NCI-H524 (cell line): ENCODE results near the gene PDXK.
"Not testable (repeated sequence)": the region's sequence is repeated elsewhere in the genome, so short reads cannot be mapped to it uniquely, and the experiment has no call there.

Experiments
- DNase-seq, 2 experiments: peaks; one replicate each; lab custom pipeline; 2025; lab: John Stamatoyannopoulos, UW

Gene PDXK

DNA sequence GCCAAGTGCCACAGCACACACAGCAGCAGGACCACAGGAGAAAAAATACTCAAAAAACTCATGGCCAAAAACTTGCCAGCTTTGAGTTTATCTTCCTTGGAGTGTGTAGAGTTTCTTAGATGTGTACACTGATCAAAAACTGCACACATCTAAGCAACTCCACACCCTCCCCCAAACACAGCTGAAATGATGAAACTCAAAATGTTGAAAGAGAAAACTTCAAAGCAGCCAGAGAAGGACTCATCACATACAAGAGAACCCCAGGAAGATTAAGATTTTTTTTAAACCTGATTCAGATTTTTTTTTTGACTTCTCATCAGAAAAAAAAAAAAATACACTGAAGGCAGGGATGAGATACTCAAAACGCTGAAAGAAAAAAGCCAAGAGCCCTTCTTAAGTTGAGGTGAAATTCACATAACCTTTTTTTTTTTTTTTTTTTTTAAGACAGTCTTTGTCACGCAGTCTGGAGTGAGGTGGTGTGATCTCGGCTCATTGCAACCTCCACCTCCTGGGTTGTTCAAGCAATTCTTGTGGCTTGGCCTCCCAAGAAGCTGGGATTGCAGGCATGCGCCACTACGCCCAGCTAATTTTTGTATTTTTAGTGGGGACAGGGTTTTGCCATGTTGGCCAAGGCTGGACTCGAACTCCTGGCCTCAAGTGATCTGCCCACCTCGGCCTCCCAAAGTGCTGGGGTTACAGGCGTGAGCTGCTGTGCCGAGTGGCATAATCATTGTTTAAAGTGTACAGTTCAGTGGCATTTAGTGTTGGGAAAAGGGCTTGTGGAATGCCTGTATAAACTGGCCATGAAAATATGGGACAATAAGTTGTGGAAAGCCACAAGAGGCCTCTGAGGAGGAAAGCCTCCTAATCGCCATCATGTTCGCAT, 20.9 kb upstream of the PDXK start:
- DNase-seq = no peak

DNA sequence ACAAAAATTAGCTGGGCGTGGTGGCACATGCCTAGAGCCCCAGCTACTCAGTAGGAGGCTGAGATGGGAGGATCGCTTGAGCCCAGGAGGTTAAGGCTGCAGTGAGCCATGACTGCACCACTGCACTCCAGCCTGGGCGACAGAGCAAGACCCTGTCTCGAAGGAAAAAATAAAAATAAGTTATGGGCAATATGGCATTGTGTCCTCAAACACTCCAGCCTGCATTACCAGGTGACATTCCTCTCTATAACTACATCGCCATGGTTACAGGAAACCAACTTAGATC, 19.5 kb upstream of the PDXK start:
- DNase-seq = not testable (repeated sequence)

DNA sequence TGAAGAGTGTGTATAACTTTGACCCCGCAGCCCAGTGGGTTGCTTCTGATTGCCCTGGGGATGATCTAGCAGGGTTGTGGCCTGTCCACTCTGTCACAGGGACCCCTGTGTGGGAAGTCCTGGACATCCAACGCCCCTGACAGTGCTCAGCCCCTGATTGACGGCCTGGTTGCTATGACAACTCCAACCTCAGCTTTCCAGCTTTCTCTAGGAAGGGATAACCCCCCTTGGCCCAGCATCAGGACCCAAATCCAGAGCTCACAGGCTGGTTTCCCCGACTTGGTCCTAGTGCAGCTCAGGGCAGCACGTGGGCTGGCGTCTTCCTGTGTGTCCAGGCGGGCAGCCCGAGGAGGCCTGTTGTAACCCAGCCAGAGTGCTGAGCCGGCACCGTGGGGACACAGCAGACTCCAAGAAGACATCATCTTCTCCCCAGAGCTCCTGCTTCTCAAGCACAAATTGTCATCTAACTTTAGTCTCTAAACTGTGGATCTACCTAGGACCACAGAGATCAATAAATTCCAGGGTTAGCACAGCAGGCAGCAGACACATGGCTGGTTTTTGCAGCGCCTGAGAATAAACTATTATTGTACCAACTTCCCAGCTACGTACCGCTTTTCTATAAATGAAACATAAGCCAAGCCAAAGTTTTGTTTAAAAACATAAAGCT, 18.9 kb upstream of the PDXK start:
- no peak for DNase-seq

DNA sequence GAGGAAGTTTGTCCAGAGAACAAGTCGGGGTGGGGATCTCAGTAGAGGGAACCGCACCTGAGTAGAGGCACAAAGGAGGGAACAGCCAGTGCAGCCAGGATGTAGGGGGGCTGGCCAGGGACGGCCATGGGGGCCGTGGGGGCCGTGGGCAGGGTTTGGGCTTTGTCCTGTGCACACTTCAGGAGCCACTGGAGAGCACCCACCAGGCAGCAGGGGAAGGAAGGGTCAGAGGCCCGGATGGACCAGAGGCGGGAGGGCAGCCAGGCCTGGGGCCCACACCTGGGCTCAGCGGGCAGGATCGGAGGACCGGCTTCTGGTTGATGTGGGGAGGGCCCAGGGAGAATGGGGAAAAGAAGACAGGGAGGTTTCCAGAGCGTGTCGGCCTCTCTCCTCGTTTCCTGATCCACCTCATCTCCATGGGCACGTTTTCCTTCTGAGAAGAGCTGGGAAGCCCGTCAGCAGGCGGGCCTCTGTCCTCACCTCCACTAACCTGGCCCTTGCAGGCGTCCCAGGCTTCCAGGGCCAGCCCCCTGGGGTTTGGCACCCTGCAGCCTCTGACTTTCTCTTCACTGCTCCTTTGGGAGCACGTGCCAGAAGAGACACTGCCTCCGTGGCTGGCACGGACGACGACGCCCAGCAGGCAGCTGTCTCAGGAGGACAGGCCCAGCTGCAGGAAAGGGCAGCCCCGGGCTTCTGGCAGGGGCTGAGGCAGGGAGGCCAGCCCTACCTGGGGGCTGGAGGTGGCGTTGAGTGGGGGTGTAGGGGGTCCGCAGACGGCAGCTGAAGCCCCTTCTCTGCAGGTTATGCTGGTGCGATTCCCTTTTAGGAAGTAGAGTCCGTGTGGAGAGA, 16.8 kb upstream of the PDXK start:
- no peak for DNase-seq

DNA sequence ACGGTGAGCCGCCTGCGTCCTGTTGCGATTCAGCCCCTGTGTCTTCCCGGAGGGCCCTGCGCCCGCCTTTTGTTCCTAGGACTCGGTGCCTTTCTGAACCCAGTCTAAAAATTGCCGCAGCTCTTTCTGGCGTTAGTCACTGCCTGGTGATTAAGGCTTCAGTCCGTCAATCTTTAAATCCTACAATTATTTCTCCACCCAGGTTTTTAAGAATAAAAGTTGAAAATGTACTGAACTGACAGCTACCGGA, 16.2 kb upstream of the PDXK start:
- no peak for DNase-seq

DNA sequence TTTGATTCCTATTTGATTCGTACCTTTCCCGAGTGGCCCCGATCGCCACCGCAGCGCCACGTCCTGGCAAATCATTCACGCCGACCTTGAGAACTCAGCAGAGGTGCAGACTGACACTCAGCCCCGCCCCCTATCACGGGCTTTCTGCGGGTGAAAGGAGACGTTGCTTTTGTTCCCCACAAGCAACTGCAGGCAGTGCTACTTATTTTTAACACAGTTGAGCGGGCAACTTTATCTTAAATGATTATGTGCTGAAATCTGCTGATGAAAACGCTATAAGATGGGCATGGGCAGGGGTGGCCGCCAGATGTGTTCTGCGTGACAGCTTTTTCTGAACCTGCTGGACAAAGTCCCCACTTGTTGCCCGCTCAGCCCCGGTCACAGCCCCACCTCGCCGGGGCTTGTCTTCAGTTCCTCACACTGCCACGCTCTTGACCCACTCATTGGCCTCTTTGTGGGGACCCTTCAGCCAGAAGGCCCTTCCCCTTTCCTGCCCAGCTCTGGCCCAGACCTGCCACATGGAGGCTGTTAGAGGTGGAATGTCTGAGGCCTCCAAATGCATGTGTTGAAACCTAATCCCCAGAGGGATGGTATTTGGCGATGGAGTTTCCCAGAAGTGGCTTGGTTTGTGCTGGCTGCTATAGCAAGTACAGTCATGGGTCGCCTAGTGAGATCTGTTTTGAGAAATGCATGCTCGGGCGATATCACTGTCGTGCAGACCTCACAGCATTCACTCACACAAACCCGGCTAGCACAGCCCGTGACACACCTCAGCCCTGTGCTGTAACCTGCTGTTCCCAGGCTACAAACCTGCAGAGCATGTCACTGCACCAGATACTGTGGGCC, 15.7 kb upstream of the PDXK start:
- no peak for DNase-seq

DNA sequence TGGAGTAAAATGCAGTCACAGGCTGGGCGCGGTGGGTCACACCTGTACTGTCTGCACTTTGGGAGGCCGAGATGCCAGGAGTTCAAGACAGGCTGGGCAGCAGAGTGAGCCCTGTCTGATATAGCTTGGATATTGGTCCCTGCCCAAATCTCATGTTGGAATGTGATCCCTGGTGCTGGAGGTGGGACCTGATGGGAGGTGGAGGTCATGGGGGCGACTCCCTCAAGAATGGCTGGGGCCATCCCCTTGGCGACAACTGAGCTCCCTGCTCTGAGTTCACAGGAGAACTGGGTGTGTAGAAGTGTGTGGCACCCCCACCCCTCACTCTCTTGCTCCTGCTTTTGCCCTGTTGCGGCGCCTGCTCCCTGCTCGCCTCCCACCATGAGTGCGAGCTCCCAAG, 11.5 kb upstream of the PDXK start:
- DNase-seq = no peak

DNA sequence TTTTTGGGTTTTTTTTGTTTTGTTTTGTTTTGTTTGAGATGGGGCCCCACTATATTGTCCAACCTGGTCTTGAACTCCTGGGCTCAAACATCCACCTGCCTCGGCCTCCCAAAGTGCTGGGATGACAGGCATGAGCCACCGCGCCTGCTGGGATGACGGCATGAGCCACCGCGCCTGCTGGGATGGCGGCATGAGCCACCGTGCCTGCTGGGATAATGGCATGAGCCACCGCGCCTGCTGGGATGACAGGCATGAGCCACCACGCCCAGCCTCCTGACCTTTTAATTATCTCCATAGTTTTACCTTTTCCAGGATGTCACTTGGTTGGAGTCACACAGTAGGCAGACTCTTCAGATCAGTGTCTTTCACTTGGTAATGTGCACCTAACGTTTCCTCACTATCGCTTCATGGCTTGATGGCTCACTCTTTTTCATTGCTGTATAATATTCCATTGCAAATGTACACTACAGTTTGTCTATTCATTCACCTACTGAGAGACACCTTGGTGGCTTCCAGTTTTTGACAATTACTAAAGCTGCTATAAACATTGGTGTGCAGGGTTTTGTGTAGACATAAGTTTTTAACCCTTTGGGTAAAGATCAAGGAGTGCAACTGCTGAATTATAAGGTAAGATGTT, 10.1 kb upstream of the PDXK start:
- no peak for DNase-seq

DNA sequence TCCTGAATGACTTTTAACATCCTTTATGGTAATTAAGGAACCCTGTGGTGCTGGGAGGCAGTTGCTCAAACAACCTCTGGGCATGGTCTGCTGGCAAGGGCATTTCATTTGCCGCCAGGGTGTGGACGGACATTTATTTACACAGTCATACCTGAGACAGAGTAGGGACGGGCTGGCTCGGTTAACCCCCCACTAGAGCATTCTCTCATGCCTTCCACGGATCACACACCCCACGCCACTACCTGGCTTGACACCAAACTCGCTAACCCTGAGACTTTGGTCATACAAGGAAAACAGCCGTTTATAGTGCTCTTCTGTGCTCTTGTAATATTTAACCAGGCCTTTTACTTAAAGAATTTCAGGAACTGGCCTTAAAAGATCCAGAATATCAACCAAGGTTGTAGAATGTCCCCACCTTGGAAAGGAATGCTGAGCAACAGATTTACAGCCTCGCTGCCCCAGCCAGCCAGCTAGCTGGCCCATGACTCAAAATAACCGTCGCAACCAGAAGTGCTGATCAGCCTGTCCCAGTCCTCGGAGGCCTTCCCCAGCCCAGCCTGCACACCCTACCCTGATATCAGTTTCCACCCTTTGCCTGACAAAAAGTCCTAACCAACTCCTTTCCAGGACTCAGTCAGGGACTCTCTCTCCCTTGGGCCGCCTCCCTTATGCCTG, 6.5 kb upstream of the PDXK start:
- DNase-seq = no peak

DNA sequence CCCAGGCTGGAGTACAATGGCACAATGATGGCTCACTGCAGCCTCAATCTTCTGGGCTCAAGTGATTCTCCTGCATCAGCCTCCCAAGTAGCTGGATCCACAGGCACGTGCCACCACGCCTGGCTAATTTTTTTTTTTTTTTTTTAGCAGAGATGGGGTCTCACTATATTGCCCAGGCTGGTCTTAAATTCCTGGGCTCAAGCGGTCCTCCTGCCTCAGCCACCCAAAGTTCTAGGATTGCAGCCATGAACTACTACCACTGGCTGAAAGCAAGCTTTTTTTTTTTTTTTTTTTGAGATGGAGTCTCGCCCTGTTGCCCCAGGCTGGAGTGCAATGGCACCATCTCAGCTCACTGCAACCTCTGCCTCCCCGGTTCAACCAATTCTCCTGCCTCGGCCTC, 5.8 kb upstream of the PDXK start:
- not testable (repeated sequence) for DNase-seq

DNA sequence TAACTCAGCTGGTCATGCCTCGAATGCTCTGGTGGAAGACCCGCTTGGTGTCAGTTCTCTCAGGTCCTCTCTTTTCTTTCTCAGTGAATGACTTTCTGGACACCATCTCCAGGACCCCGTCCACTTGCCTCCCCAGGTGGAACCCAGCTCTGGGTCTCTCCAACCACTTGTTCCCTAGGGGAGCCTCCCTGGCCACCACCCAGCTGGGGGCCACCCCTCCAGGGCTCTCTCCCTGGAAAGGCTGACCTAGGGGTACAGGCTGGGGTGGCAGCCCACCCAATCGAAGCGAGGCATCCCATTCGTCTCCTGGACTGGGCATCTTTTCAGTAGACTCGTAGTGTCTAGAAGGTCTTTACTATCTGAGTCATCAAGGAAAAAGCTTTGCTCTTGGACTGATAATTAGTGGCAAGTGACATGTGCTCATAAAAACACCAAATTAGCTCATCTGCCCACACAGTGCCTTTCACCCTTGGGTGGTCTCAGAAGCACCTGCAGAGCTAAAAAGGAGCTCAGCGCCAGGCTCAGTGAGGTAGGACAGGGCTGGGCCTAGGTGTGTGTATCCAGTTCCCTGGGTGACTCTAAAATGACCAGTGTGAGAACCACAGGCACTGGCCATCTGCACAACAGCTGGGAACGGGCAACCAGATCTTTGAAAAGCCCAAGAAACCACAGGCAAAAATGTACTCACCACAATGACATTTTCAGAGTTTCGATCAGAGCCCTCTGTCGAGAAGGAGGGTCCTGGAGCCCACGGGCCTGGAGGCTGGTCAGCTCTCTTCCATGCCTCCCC, 2.4 kb upstream of the PDXK start:
- no peak for DNase-seq

DNA sequence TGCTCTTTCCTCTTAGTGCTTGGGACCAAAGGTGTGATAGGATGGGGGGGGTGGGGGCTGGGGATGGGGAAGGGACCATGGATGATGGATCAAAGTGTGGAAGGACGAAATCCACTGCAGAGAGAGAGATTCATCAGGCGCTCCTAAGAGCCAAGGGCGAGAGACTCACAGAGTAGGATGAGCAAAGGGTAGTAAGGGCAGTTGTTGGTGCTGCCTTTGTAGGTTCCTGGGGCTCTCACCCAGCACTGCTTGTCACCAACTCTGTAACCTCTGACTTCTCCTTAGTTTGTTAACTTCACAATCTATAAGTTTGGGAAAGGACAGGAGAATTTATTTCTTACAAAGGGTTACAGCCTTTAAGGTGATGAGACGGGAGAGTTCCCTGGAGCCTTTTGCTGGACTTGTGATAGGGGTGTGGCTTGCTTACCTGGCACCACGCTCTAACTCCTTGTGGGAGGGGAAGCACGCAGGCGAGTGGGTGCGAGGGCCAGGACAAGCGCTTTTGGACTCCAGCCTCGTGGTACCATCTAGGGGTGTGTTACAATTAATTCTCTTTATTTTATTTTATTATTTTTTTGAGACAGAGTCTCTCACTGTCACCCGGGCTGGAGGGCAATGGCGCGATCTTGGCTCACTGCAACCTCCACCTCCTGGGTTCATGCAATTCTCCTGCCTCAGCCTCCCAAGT, 1.6 kb upstream of the PDXK start:
- no peak for DNase-seq

DNA sequence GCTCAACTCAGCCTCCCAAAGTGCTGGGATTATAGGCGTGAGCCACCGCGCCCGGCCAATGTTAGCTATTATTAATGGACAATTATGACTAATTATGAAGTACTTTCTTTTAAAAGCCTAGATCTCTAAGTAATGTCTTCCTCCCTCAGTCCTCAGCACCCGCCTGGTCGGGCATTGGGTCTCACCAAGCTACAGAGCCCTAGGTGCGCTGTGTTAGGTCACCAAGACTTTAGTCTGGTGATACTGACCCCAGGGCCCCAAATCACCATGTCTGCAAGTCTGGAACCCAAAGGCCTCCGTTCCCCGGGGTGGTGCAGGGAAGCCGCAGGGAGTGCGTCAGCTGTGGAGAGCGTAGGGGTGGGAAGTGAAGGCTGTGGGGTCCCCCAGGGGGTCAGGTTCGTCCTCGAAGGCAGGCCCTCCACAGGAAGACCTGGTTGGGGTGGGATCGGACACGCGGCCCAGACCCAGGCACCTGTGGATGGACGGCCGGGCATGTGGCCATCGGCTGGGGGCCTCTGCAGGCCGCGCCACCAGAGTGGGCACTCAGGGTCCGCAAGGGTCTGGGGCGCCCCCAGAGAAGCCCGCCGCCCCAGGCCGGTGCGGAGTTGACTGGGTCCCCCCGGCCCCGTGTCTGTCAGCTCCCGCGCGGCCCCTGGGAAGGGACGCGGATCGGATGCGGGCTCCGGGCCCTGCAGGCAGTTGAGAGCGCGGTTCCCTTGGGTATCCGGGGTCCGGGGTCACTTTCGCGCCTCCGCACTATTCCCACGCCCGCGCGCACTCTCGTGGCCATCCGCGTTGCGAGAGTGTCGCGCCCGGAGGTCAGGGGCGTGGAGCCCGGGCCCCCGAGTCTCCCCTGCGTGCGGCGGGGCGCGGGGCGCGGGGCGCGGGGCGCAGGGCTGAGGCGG, 710 bp upstream of the PDXK start:
- no peak for DNase-seq

DNA sequence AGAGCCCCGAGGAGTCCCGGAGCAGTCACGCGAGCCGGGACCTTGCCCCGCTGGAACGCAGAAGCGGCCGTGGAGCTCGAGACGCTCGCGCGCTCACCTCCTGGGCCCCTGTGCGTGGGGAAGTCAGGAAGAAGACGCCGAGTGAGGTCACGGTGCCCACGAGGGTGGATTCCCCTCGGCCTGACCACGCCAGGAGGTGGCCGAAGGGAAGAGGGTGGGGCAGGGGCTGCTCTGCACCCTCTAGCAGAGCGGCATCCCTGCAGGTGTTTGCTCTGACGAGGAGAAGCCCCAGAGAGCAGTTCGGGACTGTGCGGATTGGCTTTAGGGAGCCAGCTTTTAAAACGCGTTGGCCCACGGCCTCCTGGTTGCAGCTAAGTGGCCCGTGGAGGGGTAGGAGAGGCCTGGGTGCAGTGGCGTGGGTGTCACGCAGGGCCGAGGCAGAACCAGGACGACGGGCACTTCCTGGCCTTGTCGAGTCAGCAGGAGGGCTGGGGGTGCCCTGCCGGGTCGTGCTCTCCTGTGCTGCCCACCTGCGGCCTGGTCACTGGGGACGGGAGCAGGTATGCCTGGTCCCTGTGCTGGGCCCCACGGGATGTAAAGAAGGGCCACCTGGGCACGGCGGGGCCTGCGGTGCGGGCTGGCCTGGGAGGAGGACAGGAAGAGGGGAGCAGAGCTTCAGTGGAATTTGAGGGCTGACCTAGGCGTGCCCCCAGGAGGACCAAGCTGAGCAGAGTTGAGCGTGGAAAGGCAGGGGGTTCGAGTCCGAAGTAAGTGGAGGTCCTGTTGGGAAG, 1.0 kb downstream of the PDXK start:
- no peak for DNase-seq

DNA sequence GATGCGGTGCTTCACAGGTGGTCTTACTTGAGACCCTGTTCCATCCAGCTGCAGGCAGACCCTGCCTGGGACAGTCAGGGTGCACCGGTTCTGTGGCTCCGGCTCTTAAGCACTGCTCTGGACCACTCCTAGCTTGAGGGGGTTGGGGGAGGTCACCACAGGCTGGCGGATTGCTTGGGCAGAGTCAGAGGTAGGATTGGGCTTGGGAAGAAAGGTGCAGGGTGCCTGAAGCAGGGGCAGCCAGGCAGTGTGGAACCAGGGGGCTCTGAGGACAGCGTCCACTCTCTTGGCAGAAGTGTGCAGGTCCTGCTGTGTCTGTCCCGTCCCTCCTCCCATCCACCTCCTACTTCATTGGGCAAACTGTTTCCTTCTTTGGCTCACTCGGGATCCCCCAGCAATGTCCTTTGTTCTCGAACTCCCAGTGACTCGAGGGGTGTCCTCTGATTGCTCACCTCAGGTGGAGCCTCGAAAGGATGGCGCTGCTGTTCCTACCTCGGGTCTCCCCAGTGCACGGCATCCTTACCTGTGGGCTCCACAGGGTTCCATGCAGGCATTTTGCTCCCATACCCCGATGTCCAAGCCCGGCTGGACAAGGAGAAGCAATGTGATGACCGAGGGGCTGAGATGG, 1.7 kb downstream of the PDXK start:
- DNase-seq = no peak

DNA sequence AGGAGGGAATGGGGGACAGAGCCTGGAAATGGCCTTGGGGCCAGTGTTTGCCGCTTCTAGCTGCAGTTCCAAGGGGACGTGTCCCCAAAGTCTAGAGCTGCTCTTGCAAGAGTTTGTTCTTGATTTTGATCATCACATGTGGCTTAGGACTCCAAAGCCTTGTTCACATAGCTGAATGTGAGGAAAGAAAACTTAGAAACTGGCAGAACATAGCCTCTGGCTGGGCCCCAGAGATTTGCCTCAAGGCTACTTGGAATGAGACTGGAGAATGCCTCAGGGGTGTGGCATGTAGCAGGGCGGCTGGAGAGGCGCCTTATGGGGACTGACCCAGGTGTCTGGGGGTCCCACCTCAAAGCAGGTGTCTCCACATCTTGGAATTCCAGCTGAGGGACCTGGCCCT, 2.3 kb downstream of the PDXK start:
- no peak for DNase-seq

DNA sequence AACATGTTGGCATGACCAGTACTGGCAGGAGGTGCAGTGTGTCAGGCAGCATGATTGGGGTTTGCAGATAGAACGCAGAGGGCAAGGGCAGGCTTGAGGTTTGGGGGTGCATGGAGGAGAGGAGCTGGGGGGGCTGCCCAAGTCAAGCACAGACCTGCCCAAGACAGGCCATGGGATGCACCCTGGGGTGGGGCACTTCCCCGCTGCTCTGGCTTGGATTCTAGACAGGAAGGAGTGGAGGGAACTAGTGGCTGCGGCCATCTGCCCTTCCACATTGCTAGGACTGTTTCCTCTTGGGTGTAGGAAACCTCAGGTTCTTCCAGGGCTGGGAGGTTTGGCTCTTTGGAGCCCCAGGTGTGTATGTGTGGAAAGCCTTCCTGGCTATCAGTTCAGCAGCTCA, 3.0 kb downstream of the PDXK start:
- DNase-seq = no peak
